Adrenal gland (tissue), 5 donors: ENCODE measurements around the gene CCDC51.
"Not testable (repeated sequence)": the region's sequence is repeated elsewhere in the genome, so short reads cannot be mapped to it uniquely, and the experiment has no call there.

Source experiments
- POLR2A ChIP-seq, 2 donors: fragments of 450-650 bp; IDR thresholded peaks; one replicate each; pipeline ENCODE4 v1.6.1; 2017; ENCODE audit warnings: antibody characterized with exemption in 2 of 2, mild to moderate bottlenecking in 2 of 2, moderate library complexity in 1 of 2
- TF ChIP-seq, protein P1 (sequence below), 6 experiments: fragments of 450-650 bp in 4 of 6; fragments of 200-600 bp in 2 of 6; sonication (generic) in 1 of 6; IDR thresholded peaks; 1 replicate in 5 of 6; 2 replicates in 1 of 6; pipeline versions ENCODE4 v1.5.1 to v1.8.0; 2016 to 2021; ENCODE audit warnings: antibody characterized with exemption in 6 of 6, mild to moderate bottlenecking in 2 of 6, moderate library complexity in 1 of 6
- donor health status: DM: no; HTN: no; CAD: no.

DNA sequence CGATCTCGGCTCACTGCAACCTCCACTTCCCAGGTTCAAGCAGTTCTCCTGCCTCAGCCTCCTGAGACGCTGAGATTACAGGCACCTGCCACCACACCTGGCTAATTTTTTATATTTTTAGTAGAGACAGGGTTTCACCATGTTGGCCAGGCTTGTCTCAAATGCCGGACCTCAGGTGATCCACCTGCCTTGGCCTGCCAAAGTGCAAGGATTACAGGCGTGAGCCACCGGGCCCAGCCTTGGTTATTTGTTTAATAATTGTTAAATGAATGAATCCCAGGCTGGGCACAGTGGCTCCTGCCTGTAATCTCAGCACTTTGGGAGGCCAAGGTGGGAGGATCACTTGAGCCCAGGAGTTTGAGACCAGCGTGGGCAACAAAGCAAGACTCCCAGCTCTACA, 21.8 kb upstream of the CCDC51 start:
- TF ChIP-seq, protein P1, sequence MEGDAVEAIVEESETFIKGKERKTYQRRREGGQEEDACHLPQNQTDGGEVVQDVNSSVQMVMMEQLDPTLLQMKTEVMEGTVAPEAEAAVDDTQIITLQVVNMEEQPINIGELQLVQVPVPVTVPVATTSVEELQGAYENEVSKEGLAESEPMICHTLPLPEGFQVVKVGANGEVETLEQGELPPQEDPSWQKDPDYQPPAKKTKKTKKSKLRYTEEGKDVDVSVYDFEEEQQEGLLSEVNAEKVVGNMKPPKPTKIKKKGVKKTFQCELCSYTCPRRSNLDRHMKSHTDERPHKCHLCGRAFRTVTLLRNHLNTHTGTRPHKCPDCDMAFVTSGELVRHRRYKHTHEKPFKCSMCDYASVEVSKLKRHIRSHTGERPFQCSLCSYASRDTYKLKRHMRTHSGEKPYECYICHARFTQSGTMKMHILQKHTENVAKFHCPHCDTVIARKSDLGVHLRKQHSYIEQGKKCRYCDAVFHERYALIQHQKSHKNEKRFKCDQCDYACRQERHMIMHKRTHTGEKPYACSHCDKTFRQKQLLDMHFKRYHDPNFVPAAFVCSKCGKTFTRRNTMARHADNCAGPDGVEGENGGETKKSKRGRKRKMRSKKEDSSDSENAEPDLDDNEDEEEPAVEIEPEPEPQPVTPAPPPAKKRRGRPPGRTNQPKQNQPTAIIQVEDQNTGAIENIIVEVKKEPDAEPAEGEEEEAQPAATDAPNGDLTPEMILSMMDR (IDR thresholded peaks at IDR 0.05) = not testable (repeated sequence)
- TF ChIP-seq POLR2A (IDR thresholded peaks at IDR 0.05) = not testable (repeated sequence)
